ENCODE results near the gene CPT1C.

The CPT1C gene

DNA sequence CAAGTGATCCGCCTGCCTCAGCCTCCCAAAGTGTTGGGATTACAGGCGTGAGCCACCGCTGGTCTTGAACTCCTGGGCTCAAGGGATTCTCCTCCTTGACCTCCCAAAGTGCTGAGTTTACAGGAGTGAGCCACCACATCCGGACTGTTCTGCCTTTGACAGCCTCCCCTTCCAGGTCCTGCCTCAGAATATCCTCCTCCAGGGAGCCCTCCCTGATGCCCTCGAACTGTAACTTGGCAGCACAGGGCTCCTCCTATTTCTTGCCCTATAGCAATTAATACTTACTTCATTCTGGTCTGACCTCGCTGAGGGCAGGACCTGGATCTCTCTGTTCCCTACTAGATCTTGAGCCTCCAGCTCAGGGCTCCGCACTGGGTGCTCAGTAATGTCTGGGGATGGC, 5.9 kb downstream of the CPT1C start:
- H3K4me3 ChIP-seq (ENCODE audit: low read depth in 1 of 2, low read length in 2 of 2): no peak overlapping the region
- no peak overlapping the region for H3K9ac ChIP-seq (ENCODE audit: low read length)
- no peak overlapping the region for H3K27ac ChIP-seq (ENCODE audit: low read depth, low read length)
- no peaks in the 10 kb centered on the region for H3K9me3 ChIP-seq (ENCODE audit: low read length)
- no peaks in the 10 kb centered on the region for H3K4me1 ChIP-seq (ENCODE audit: insufficient read depth, low read length)
- H3K27me3 ChIP-seq (ENCODE audit: control insufficient read depth in 1 of 2, insufficient read depth in 2 of 2, low read length in 2 of 2): peaks cover 5 to 13% of the 10 kb centered on the region in 2 donors
- H3K36me3 ChIP-seq (ENCODE audit: insufficient read depth, low read length): no peaks in the 10 kb centered on the region

- H3K4me3 ChIP-seq (ENCODE audit: low read depth in 1 of 2, low read length in 2 of 2): no peak overlapping the region
- H3K9ac ChIP-seq (ENCODE audit: low read length): no peak overlapping the region
- peaks cover 0 to 8% of the 10 kb centered on the region in 2 donors for H3K27me3 ChIP-seq (ENCODE audit: control insufficient read depth in 1 of 2, insufficient read depth in 2 of 2, low read length in 2 of 2)
- no peaks in the 10 kb centered on the region for H3K4me1 ChIP-seq (ENCODE audit: insufficient read depth, low read length)
- no peaks in the 10 kb centered on the region for H3K9me3 ChIP-seq (ENCODE audit: low read length)
- H3K27ac ChIP-seq (ENCODE audit: low read depth, low read length): no peak overlapping the region
- no peaks in the 10 kb centered on the region for H3K36me3 ChIP-seq (ENCODE audit: insufficient read depth, low read length)
Measured at GRCh38 chr19:49699364-49699763, 8.4 kb downstream of the CPT1C start.

DNA sequence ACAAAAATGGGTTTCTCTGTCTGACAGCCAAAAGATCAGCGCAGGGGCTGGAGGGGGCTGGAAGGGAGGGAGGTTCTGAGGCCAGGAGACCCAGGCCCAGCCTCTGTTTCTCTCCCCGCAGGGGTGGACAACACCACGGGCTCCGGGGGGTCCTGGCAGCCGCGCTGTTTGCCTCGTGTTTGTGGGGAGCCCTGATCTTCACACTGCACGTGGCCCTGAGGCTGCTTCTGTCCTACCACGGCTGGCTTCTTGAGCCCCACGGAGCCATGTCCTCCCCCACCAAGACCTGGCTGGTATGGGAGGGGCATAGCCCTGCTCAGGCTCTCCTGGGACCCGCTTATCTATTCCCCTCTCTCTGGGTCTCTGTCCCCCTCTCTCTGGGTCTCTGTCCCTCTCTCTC, 9.6 kb downstream of the CPT1C start:
- Histone ChIP-seq H3K9me3 (ENCODE audit: low read length) (no peaks in the 10 kb centered on the region), H3K9ac (ENCODE audit: low read length) (no peak overlapping the region), H3K27me3 (ENCODE audit: control insufficient read depth in 1 of 2, insufficient read depth in 2 of 2, low read length in 2 of 2) (peaks cover 0 to 8% of the 10 kb centered on the region in 2 donors), H3K27ac (ENCODE audit: low read depth, low read length) (no peak overlapping the region), H3K4me3 (ENCODE audit: low read depth in 1 of 2, low read length in 2 of 2) (no peak overlapping the region), H3K36me3 (ENCODE audit: insufficient read depth, low read length) (no peaks in the 10 kb centered on the region), H3K4me1 (ENCODE audit: insufficient read depth, low read length) (no peaks in the 10 kb centered on the region)

GRCh38 chr19:49701271-49701786, 10.4 kb downstream of the CPT1C start:
- Histone ChIP-seq H3K4me3 (ENCODE audit: low read depth in 1 of 2, low read length in 2 of 2) (no peak overlapping the region), H3K36me3 (ENCODE audit: insufficient read depth, low read length) (no peaks in the 10 kb centered on the region), H3K4me1 (ENCODE audit: insufficient read depth, low read length) (no peaks in the 10 kb centered on the region), H3K9ac (ENCODE audit: low read length) (no peak overlapping the region), H3K27ac (ENCODE audit: low read depth, low read length) (no peak overlapping the region), H3K9me3 (ENCODE audit: low read length) (no peaks in the 10 kb centered on the region), H3K27me3 (ENCODE audit: control insufficient read depth in 1 of 2, insufficient read depth in 2 of 2, low read length in 2 of 2) (peaks cover 0 to 8% of the 10 kb centered on the region in 2 donors)

DNA sequence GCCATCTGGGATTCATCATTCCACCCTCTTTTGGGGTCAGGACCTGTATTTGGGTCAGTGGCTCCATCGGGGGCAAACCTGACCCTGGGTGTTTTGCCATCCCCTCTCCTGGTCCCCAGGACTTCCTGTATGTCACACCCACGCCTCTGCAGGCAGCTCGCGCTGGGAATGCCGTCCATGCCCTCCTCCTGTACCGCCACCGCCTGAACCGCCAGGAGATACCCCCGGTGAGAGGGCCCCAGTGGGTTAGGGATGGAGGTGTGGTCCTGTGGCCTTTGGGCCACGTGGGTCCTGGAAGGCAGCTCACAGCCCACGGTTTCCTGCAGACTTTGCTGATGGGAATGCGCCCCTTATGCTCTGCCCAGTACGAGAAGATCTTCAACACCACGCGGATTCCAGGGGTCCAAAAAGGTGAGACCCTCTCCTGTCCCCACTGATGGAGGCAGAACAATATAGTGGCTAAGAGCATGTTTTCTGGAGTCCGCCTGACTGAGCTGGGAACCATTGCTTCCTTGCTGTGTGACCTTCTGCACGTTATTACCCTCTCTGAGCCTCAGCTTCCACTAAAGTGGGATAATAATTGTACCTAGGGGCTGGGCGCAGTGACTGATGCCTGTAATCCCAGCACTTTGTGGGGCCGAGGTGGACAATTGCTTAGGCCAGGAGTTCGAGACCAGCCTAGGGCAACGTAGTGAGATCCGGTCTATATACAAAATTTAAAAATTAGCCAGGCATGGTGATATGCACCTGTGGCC, 14.1 kb downstream of the CPT1C start:
- Histone ChIP-seq H3K27me3 (ENCODE audit: control insufficient read depth in 1 of 2, insufficient read depth in 2 of 2, low read length in 2 of 2) (peaks cover 0 to 8% of the 10 kb centered on the region in 2 donors), H3K9me3 (ENCODE audit: low read length) (no peaks in the 10 kb centered on the region), H3K4me3 (ENCODE audit: low read depth in 1 of 2, low read length in 2 of 2) (no peak overlapping the region), H3K4me1 (ENCODE audit: insufficient read depth, low read length) (no peaks in the 10 kb centered on the region), H3K9ac (ENCODE audit: low read length) (no peak overlapping the region), H3K36me3 (ENCODE audit: insufficient read depth, low read length) (no peaks in the 10 kb centered on the region), H3K27ac (ENCODE audit: low read depth, low read length) (no peak overlapping the region)

DNA sequence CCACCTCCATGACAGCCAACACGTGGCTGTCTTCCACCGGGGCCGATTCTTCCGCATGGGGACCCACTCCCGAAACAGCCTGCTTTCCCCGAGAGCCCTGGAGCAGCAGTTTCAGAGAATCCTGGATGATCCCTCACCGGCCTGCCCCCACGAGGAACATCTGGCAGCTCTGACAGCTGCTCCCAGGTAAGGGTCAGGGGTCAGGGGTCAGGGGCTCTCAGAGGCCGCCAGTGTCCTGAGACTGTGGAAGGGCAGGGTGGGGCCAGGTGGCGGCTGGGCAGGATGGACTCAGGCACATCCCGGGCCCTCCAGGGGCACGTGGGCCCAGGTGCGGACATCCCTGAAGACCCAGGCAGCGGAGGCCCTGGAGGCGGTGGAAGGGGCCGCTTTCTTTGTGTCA, 15.0 kb downstream of the CPT1C start:
- Histone ChIP-seq H3K9me3 (ENCODE audit: low read length) (no peaks in the 10 kb centered on the region), H3K4me3 (ENCODE audit: low read depth in 1 of 2, low read length in 2 of 2) (no peak overlapping the region), H3K9ac (ENCODE audit: low read length) (no peak overlapping the region), H3K27me3 (ENCODE audit: control insufficient read depth in 1 of 2, insufficient read depth in 2 of 2, low read length in 2 of 2) (peaks cover 0 to 6% of the 10 kb centered on the region in 2 donors), H3K4me1 (ENCODE audit: insufficient read depth, low read length) (no peaks in the 10 kb centered on the region), H3K27ac (ENCODE audit: low read depth, low read length) (no peak overlapping the region), H3K36me3 (ENCODE audit: insufficient read depth, low read length) (no peaks in the 10 kb centered on the region)

DNA sequence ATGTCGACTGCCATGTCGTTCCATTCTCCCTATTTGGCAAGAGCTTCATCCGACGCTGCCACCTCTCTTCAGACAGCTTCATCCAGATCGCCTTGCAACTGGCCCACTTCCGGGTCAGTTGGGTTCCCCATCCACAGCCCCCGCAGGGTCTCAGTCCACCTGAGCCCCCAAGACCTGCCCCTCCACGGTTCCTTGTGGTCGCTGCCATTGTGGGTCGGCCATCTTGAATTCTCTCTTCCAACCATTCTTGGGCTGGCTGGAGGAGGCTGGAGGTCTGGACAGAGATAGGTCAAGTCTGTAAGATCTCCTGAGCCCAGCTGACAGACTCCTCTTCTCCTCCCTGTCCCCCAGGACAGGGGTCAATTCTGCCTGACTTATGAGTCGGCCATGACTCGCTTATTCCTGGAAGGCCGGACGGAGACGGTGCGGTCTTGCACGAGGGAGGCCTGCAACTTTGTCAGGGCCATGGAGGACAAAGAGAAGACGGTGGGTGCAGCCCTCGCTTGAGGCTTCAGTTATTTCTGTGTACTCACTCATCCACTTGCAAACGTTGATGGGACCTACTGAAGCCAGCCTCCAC, 19.5 kb downstream of the CPT1C start:
- Histone ChIP-seq H3K4me1 (ENCODE audit: insufficient read depth, low read length) (no peaks in the 10 kb centered on the region), H3K9me3 (ENCODE audit: low read length) (no peaks in the 10 kb centered on the region), H3K36me3 (ENCODE audit: insufficient read depth, low read length) (no peaks in the 10 kb centered on the region), H3K9ac (ENCODE audit: low read length) (no peak overlapping the region), H3K27me3 (ENCODE audit: control insufficient read depth in 1 of 2, insufficient read depth in 2 of 2, low read length in 2 of 2) (no peaks in the 10 kb centered on the region), H3K4me3 (ENCODE audit: low read depth in 1 of 2, low read length in 2 of 2) (no peak overlapping the region), H3K27ac (ENCODE audit: low read depth, low read length) (no peak overlapping the region)

GRCh38 chr19:49712397-49712859, 21.5 kb downstream of the CPT1C start:
- Histone ChIP-seq H3K4me3 (ENCODE audit: low read depth in 1 of 2, low read length in 2 of 2) (no peak overlapping the region), H3K36me3 (ENCODE audit: insufficient read depth, low read length) (no peaks in the 10 kb centered on the region), H3K27me3 (ENCODE audit: control insufficient read depth in 1 of 2, insufficient read depth in 2 of 2, low read length in 2 of 2) (no peaks in the 10 kb centered on the region), H3K27ac (ENCODE audit: low read depth, low read length) (no peak overlapping the region), H3K9ac (ENCODE audit: low read length) (no peak overlapping the region), H3K9me3 (ENCODE audit: low read length) (no peaks in the 10 kb centered on the region), H3K4me1 (ENCODE audit: insufficient read depth, low read length) (no peaks in the 10 kb centered on the region)

- no peak overlapping the region for H3K4me3 ChIP-seq (ENCODE audit: low read depth in 1 of 2, low read length in 2 of 2)
- no peaks in the 10 kb centered on the region for H3K27me3 ChIP-seq (ENCODE audit: control insufficient read depth in 1 of 2, insufficient read depth in 2 of 2, low read length in 2 of 2)
Measured at GRCh38 chr19:49713236-49713845, 22.4 kb downstream of the CPT1C start.

GRCh38 chr19:49716154-49716553, 25.2 kb downstream of the CPT1C start:
- H3K27ac ChIP-seq (ENCODE audit: low read depth, low read length): no peak overlapping the region
- no peak overlapping the region for H3K4me3 ChIP-seq (ENCODE audit: low read depth in 1 of 2, low read length in 2 of 2)
- H3K27me3 ChIP-seq (ENCODE audit: control insufficient read depth in 1 of 2, insufficient read depth in 2 of 2, low read length in 2 of 2): no peaks in the 10 kb centered on the region

More at GRCh38 chr19:49713236-49713845, 22.4 kb downstream of the CPT1C start:
- Histone ChIP-seq H3K36me3 (ENCODE audit: insufficient read depth, low read length) (no peaks in the 10 kb centered on the region), H3K4me1 (ENCODE audit: insufficient read depth, low read length) (no peaks in the 10 kb centered on the region), H3K9me3 (ENCODE audit: low read length) (no peaks in the 10 kb centered on the region), H3K27ac (ENCODE audit: low read depth, low read length) (no peak overlapping the region), H3K9ac (ENCODE audit: low read length) (no peak overlapping the region)

GRCh38 chr19:49718511-49718910, 27.6 kb downstream of the CPT1C start:
- H3K4me1 ChIP-seq (ENCODE audit: insufficient read depth, low read length): no peaks in the 10 kb centered on the region
- no peaks in the 10 kb centered on the region for H3K9me3 ChIP-seq (ENCODE audit: low read length)
- H3K27ac ChIP-seq (ENCODE audit: low read depth, low read length): no peak overlapping the region
- H3K4me3 ChIP-seq (ENCODE audit: low read depth in 1 of 2, low read length in 2 of 2): no peak overlapping the region
- H3K27me3 ChIP-seq (ENCODE audit: control insufficient read depth in 1 of 2, insufficient read depth in 2 of 2, low read length in 2 of 2): no peaks in the 10 kb centered on the region
- no peaks in the 10 kb centered on the region for H3K36me3 ChIP-seq (ENCODE audit: insufficient read depth, low read length)
- no peak overlapping the region for H3K9ac ChIP-seq (ENCODE audit: low read length)

More at GRCh38 chr19:49716154-49716553, 25.2 kb downstream of the CPT1C start:
- Histone ChIP-seq H3K9me3 (ENCODE audit: low read length) (no peaks in the 10 kb centered on the region), H3K4me1 (ENCODE audit: insufficient read depth, low read length) (no peaks in the 10 kb centered on the region), H3K9ac (ENCODE audit: low read length) (no peak overlapping the region), H3K36me3 (ENCODE audit: insufficient read depth, low read length) (no peaks in the 10 kb centered on the region)
